NB4 (cell line): ENCODE results near the gene BTC.

Source experiments
- POLR2A ChIP-seq: IDR thresholded peaks from 2 replicates; pipeline ENCODE4 v1.6.1; 2011; ENCODE audit warnings: mild to moderate bottlenecking; ENCODE audit not compliant: insufficient read length; ENCODE audit errors: extremely low read depth
- TF ChIP-seq, protein P1 (sequence below): IDR thresholded peaks from one replicate; pipeline ENCODE4 v1.5.1; 2012; ENCODE audit warnings: low read depth, low read length

DNA sequence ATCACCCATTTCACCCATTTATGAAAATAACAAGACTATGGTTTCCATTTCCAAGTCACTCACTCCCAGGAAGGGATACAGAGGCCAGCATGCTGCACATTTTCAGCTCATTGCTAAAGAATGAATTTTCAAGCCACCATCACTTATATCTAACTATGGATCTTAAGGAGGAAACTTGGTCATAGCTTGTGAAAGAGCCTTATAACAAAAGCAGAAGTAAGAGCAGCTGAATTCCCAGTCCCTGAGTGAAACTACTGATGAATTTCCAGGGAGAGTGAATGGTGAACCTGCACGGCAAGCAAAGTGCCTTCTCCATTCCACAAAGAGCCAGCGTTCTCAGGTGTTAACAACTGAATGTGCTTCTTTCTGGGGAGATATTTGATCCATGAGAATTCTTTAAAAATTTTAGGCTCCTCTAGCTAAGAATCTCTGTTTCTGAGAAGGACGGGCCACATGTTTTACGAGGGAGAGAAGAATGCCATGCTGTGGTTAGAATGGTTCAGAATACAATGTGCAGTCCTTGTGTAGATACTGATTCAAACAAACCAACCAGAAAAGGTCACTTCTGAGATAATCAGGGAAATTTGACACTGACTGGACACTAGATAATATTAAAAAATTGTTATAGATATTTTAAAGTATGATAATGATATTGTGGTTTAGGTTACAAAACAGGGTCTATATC, 24.0 kb downstream of the BTC start:
- TF ChIP-seq, protein P1, sequence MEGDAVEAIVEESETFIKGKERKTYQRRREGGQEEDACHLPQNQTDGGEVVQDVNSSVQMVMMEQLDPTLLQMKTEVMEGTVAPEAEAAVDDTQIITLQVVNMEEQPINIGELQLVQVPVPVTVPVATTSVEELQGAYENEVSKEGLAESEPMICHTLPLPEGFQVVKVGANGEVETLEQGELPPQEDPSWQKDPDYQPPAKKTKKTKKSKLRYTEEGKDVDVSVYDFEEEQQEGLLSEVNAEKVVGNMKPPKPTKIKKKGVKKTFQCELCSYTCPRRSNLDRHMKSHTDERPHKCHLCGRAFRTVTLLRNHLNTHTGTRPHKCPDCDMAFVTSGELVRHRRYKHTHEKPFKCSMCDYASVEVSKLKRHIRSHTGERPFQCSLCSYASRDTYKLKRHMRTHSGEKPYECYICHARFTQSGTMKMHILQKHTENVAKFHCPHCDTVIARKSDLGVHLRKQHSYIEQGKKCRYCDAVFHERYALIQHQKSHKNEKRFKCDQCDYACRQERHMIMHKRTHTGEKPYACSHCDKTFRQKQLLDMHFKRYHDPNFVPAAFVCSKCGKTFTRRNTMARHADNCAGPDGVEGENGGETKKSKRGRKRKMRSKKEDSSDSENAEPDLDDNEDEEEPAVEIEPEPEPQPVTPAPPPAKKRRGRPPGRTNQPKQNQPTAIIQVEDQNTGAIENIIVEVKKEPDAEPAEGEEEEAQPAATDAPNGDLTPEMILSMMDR = no peak
- no peak for TF ChIP-seq POLR2A
